Measurements from ENCODE around the gene RPS6KA2.

GRCh38 chr6:166600931-166601330 is 26.1 kb downstream of the RPS6KA2 start:
- TF ChIP-seq CTCF (conservative IDR thresholded peaks at IDR 0.05) (no peak), EZH2 (IDR thresholded peaks at IDR 0.05; ENCODE audit: low read depth) (no peak)
